HepG2 (cell line): ENCODE results near the gene TLL2. TPM values are rescaled to one million over a fixed set of nuclear protein-coding genes. Genes with fewer than 3 reads are reported as not detected.

ENCODE experiments used
- ATAC-seq: fragments of 200-7000 bp; cut with Tn5 transposase; 3 replicates; pipeline ENCODE4 v1.9.1; 2020; ENCODE audit warnings: mild to moderate bottlenecking, moderate library complexity
- BruUV-seq: library from RNA; stranded (reverse); fragments of 400-500 nt; replicated peaks from 2 replicates; lab custom pipeline; 2021; lab: Mats Ljungman, UMichigan
- CTCF ChIA-PET: fragments of 300-600 bp; formaldehyde crosslinking; extraction: SDS; loops from one replicate; lab custom pipeline; 2021; ENCODE audit warnings: low total read pairs, inconsistent platforms, low intra/inter-chr PET ratio; lab: Yijun Ruan, JAX
- POLR2A ChIA-PET: fragments of 350-600 bp; sonication (Branson Sonifier 250); formaldehyde crosslinking; loops from one replicate; lab custom pipeline; 2020; ENCODE audit warnings: antibody characterized with exemption, inconsistent platforms; lab: Yijun Ruan, JAX
- DNase-seq: peaks from one replicate; pipeline ENCODE4 v3.0.0-alpha.2; 2015; ENCODE audit warnings: low spot score
- FAIRE-seq: peaks from 3 replicates; lab custom pipeline; 2011; peaks lifted over from hg19 to GRCh38; lab: Jason Lieb, UNC
- H2AFZ ChIP-seq: one replicate; pipeline ENCODE4 v1.6.1; 2011; ENCODE audit warnings: low read length, inconsistent platforms
- H3K27ac ChIP-seq: fragments of 300-600 bp; 3 replicates; pipeline ENCODE4 v1.8.0; 2011; ENCODE audit warnings: mixed run types, mild to moderate bottlenecking, mixed read lengths, low read length, inconsistent platforms; ENCODE audit not compliant: insufficient read depth; ENCODE audit errors: extremely low read length
- H3K27me3 ChIP-seq, 2 experiments: fragments of 200-600 bp in 1 of 2; 2 replicates in 1 of 2; 3 replicates in 1 of 2; pipeline versions ENCODE4 v1.6.0 to v1.8.0; 2011; ENCODE audit warnings: low read length in 2 of 2, mild to moderate bottlenecking in 2 of 2, moderate library complexity in 2 of 2, inconsistent platforms in 1 of 2; ENCODE audit not compliant: insufficient read depth in 2 of 2, control insufficient read depth in 1 of 2
- H3K36me3 ChIP-seq, 2 experiments: fragments of 200-600 bp in 1 of 2; replicated peaks in 1 of 2; 2 replicates in 1 of 2; 3 replicates in 1 of 2; pipeline versions ENCODE4 v1.5.1 to v1.8.0; 2011; ENCODE audit warnings: low read length in 2 of 2, inconsistent platforms in 1 of 2; ENCODE audit not compliant: insufficient read depth in 2 of 2, control insufficient read depth in 1 of 2
- H3K4me1 ChIP-seq: 2 replicates; pipeline ENCODE4 v1.5.1; 2012; ENCODE audit warnings: low read length, inconsistent platforms; ENCODE audit not compliant: insufficient read depth
- H3K4me2 ChIP-seq: 2 replicates; pipeline ENCODE4 v1.6.0; 2011; ENCODE audit warnings: low read depth, low read length, inconsistent platforms
- H3K4me3 ChIP-seq, 3 experiments: fragments of 200-600 bp in 1 of 3; sonication (generic), shearing (Covaris generic) in 1 of 3; replicated peaks in 1 of 3; 2 replicates each; pipeline ENCODE4 v1.5.1; 2011 to 2016; ENCODE audit warnings: low read length in 3 of 3, inconsistent platforms in 2 of 3, low read depth in 2 of 3, mild to moderate bottlenecking in 2 of 3, control low read depth in 1 of 3, mixed read lengths in 1 of 3; ENCODE audit not compliant: insufficient read depth in 1 of 3
- H3K79me2 ChIP-seq: one replicate; pipeline ENCODE4 v1.6.1; 2011; ENCODE audit warnings: low read length, inconsistent platforms; ENCODE audit not compliant: insufficient read depth
- H3K9ac ChIP-seq: 2 replicates; pipeline ENCODE4 v1.6.0; 2011; ENCODE audit warnings: mild to moderate bottlenecking, low read depth, low read length, inconsistent platforms; ENCODE audit not compliant: insufficient read depth
- H3K9me3 ChIP-seq: 2 replicates; pipeline ENCODE4 v1.5.1; 2012; ENCODE audit warnings: mild to moderate bottlenecking, low read length
- H4K20me1 ChIP-seq: 2 replicates; pipeline ENCODE4 v1.6.0; 2011; ENCODE audit warnings: inconsistent platforms, mild to moderate bottlenecking, low read length, moderate library complexity; ENCODE audit not compliant: insufficient read depth
- ATF7-NPFF ChIP-seq: sonication (generic); formaldehyde crosslinking; IDR thresholded peaks from 2 replicates; pipeline ENCODE4 v1.8.1; 2023; ENCODE audit warnings: mild to moderate bottlenecking, low read depth, missing genetic modification reagents, moderate library complexity
- BORCS8-MEF2B ChIP-seq: sonication (generic); formaldehyde crosslinking; IDR thresholded peaks from 2 replicates; pipeline ENCODE4 v1.8.0; 2022; ENCODE audit warnings: mild to moderate bottlenecking, missing genetic modification reagents
- CAMTA2 ChIP-seq: sonication (generic); formaldehyde crosslinking; IDR thresholded peaks from 2 replicates; pipeline ENCODE4 v1.4.0; 2020; ENCODE audit warnings: mild to moderate bottlenecking, missing genetic modification reagents, borderline replicate concordance
- CBX5 ChIP-seq: sonication (generic); formaldehyde crosslinking; IDR thresholded peaks from 2 replicates; pipeline ENCODE4 v1.4.0; 2020; ENCODE audit warnings: missing genetic modification reagents, borderline replicate concordance
- CHD4 ChIP-seq: fragments of 200-600 bp; sonication (generic); IDR thresholded peaks from 2 replicates; pipeline ENCODE4 v1.7.0; 2017; ENCODE audit warnings: mild to moderate bottlenecking, low read length, borderline replicate concordance
- HBP1 ChIP-seq: IDR thresholded peaks from 2 replicates; pipeline ENCODE4 v1.6.1; 2016; ENCODE audit warnings: low read depth, control low read depth
- HHEX ChIP-seq: IDR thresholded peaks from 2 replicates; pipeline ENCODE4 v1.6.1; 2016; ENCODE audit warnings: control low read depth
- MATR3 ChIP-seq: sonication (generic); formaldehyde crosslinking; IDR thresholded peaks from 2 replicates; pipeline ENCODE4 v1.4.0; 2020; ENCODE audit warnings: missing genetic modification reagents
- MTERF4 ChIP-seq: sonication (generic); formaldehyde crosslinking; IDR thresholded peaks from 2 replicates; pipeline ENCODE4 v1.8.0; 2023; ENCODE audit warnings: mild to moderate bottlenecking, missing genetic modification reagents
- NR3C1 ChIP-seq: sonication (generic); formaldehyde crosslinking; IDR thresholded peaks from 2 replicates; pipeline ENCODE4 v1.4.0; 2020; ENCODE audit warnings: missing genetic modification reagents
- POLR2A ChIP-seq, 2 experiments: IDR thresholded peaks; 2 replicates each; pipeline ENCODE4 v1.6.1; 2011; ENCODE audit warnings: low read depth in 2 of 2, low read length in 2 of 2, mild to moderate bottlenecking in 1 of 2, moderate library complexity in 1 of 2; ENCODE audit not compliant: insufficient read depth in 1 of 2
- SALL2 ChIP-seq: sonication (generic); formaldehyde crosslinking; IDR thresholded peaks from 2 replicates; pipeline ENCODE4 v1.8.1; 2023; ENCODE audit warnings: mild to moderate bottlenecking, missing genetic modification reagents, inconsistent platforms
- ZMYM3 ChIP-seq: sonication (generic); formaldehyde crosslinking; IDR thresholded peaks from 2 replicates; pipeline ENCODE4 v1.5.1; 2020; ENCODE audit warnings: mild to moderate bottlenecking, missing genetic modification reagents
- ZNF383 ChIP-seq: sonication (generic); formaldehyde crosslinking; IDR thresholded peaks from 2 replicates; pipeline ENCODE4 v1.4.0; 2020; ENCODE audit warnings: missing genetic modification reagents, mild to moderate bottlenecking, borderline replicate concordance
- ZNF619 ChIP-seq: sonication (generic); formaldehyde crosslinking; IDR thresholded peaks from 2 replicates; pipeline ENCODE4 v1.4.0; 2020; ENCODE audit warnings: mild to moderate bottlenecking, missing genetic modification reagents
- ZNF777 ChIP-seq: sonication (generic); formaldehyde crosslinking; IDR thresholded peaks from 2 replicates; pipeline ENCODE4 v1.4.0; 2020; ENCODE audit warnings: missing genetic modification reagents
- ZNF784 ChIP-seq: sonication (generic); formaldehyde crosslinking; IDR thresholded peaks from 2 replicates; pipeline ENCODE4 v1.5.1; 2020; ENCODE audit warnings: missing genetic modification reagents, mild to moderate bottlenecking, borderline replicate concordance
- WGBS: methylation state at CpG from one replicate; pipeline ENCODE4 v1.1.6; 2017; ENCODE audit warnings: low lambda C conversion rate; 5-methylcytosine and 5-hydroxymethylcytosine counted together
- in situ Hi-C: cut with HindIII; loops from 2 replicates; pipeline ENCODE4 v1.10.0; 2017; ENCODE audit warnings: low pct_unique_long_range_greater_than_20kb; ENCODE audit not compliant: extremely low pct_ligation_motif_present
- intact Hi-C: fragments of 100-400 bp; cut with micrococcal nuclease; formaldehyde crosslinking; loops from one replicate; pipeline ENCODE4 v1.10.0; 2022; ENCODE audit not compliant: unreplicated experiment
- polyA plus RNA-seq, 8 experiments: library from polyadenylated mRNA; depleted of rRNA in 3 of 8; stranded (reverse) in 7 of 8; unstranded in 1 of 8; fragments of >200 nt; fragmentation: Illumina TruSeq in 4 of 8; extraction: Trizol in 4 of 8; gene quantifications; 2 replicates each; pipeline versions ENCODE4 v1.2.1 to v1.2.3, GENCODE V29; 2011 to 2016; ENCODE audit warnings: low read depth in 4 of 8, missing spikeins in 1 of 8, mixed read lengths in 1 of 8; ENCODE audit not compliant: insufficient read depth in 1 of 8
- total RNA-seq, 5 experiments: library from RNA; depleted of rRNA; stranded (reverse); fragments of >200 nt; fragmentation: Illumina TruSeq; extraction: Trizol; gene quantifications; 2 replicates each; pipeline ENCODE4 v1.2.3, GENCODE V29; 2016; ENCODE audit warnings: low read depth in 1 of 5

The TLL2 gene
- total and polyA plus RNA-seq, 2 of the 13 experiments (the other 11 are each of a cell fraction or from before 2014, with no cell fraction given): 0.09 TPM; not detected in 1

- FAIRE-seq (no peak), ATAC-seq (no peak), DNase-seq (no peak)
- Histone ChIP-seq H3K79me2 (no peaks in the 10 kb centered on the region), H3K27me3 (peaks cover 5 to 28% of the 10 kb centered on the region in 2 experiments; a peak in 4 of 5 replicates), H3K4me1 (no peaks in the 10 kb centered on the region), H3K9ac (no peak overlapping the region), H2AFZ (no peak overlapping the region), H3K27ac (no peak overlapping the region), H3K4me3 (no peak overlapping the region), H3K36me3 (no peaks in the 10 kb centered on the region), H3K9me3 (no peaks in the 10 kb centered on the region), H3K4me2 (no peak overlapping the region), H4K20me1 (no peaks in the 10 kb centered on the region)
- no TSS peak for BruUV-seq
- intact Hi-C loops (no loop called here), in situ Hi-C loops (no loop called here)
- TF ChIP-seq CHD4 (no peak), MTERF4 (CRISPR knock-in tag) (no peak), CBX5 (CRISPR knock-in tag) (no peak), ATF7-NPFF (CRISPR knock-in tag) (no peak), NR3C1 (no peak), POLR2A (IDR thresholded peaks at IDR 0.05; ENCODE audit: insufficient read depth in 1 of 2, low read depth in 2 of 2, low read length in 2 of 2) (no peak), ZNF784 (no peak), SALL2 (CRISPR knock-in tag) (no peak), MATR3 (CRISPR knock-in tag) (no peak), ZNF383 (no peak), ZNF777 (CRISPR knock-in tag) (no peak), ZMYM3 (no peak), ZNF619 (no peak), BORCS8-MEF2B (no peak), HHEX (no peak), CAMTA2 (CRISPR knock-in tag) (no peak), HBP1 (CRISPR knock-in tag) (no peak)
- CTCF ChIA-PET: no interaction called here
- WGBS: 12% methylated on average over 10 of the region's 10 CpGs
- POLR2A ChIA-PET: no interaction called here
Measured at GRCh38 chr10:96446966-96447596, 66.6 kb downstream of the TLL2 start.
